GM18499 (cell line): ENCODE measurements around the gene C16orf74.

Experiments
- ATAC-seq: cut with Tn5 transposase; IDR thresholded peaks from one replicate; pipeline ENCODE4 v1.9.1; 2021; ENCODE audit warnings: moderate number of reproducible peaks; ENCODE audit not compliant: insufficient read depth, unreplicated experiment

The C16orf74 gene

DNA sequence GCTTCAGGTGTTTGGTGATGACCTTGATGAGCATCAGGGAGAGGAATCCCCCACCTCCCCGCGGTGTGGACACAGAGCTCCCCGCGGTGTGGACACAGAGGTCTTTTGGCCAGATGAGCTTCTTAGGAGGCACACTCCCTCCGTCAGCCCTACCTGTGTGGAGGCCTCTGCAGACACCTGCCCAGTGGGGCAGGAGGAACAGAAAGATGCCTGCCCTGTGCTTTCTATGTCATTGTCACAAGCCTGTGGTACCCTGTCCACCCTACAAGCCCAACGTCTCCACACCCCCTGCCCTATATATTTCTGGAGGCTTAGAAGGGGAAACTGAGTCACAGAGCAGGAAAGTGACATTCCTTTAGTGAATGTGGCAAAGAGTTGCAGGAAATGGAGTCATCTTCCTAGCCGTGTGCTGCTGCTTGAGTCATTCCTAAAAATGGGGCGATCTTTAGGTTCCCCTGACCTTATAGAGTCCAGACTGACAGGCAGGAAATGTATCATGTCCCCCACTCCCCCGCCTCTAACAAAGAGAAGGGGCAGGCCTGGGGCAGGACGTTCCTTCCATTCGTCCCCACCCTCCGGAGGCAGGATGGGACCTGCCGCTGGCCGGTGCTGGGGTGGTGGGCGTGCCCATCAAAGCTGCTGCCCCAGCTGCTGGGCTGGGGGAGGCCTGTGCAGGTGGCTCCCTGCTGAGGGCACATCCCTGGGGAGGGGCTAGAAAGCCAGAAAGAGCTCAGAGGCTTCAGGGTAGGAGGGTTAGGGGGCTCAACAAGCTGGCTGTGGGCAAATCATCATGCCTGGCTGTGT is 1.0 kb upstream of the C16orf74 start:
- ATAC-seq = no peak

DNA sequence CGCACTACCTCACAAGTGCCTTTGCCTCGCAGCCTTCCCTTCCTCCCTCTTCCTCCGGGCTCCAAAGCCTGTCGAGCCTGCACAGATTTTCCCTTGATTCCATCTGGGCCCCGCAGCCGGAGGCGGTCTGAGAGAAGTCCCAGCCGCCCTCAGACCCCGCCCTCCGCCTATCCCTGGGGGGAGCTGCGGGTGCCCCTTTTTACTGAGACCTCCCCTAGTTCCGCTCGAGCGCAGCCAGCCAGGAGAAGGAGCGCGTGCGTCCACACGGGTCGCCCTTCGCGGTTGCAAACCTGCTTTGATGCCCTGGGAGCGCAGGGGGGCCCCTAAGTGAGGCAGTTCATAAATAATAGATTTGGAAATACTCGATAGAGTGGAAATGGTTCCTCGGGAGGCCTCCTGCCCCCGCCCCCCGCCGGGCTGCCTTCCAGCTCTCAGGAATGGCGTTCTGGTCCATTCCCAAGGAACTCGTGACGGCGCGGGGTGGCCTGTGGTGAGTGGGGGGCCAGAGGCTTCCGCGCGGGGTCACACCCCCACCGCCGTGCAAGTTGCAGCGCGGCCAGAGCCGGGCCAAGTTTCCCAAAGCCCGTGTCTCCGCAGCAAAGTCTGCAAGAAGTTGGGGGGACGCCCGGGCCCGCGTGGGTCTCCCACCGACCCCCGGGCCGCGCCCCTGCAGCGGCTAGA is 610 bp downstream of the C16orf74 start:
- no peak for ATAC-seq

DNA sequence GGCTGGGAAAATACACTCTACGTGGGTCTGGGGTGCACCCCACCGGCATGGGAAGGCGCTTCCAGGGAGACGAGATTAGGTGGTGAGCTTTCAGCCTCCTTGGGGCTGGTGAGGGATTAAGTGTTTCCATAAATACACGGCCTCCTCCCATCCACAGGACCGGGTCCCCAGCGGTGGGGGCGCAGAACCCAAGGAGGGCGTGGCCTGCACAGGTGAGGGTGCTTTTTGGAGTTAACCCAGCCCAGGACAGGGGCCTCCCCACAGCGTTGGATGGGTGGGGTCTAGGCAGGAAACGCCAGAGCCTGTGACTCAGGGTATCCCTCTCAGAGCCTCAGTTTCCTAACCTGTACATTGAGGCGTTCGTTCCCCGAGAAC is 1.1 kb downstream of the C16orf74 start:
- no peak for ATAC-seq

DNA sequence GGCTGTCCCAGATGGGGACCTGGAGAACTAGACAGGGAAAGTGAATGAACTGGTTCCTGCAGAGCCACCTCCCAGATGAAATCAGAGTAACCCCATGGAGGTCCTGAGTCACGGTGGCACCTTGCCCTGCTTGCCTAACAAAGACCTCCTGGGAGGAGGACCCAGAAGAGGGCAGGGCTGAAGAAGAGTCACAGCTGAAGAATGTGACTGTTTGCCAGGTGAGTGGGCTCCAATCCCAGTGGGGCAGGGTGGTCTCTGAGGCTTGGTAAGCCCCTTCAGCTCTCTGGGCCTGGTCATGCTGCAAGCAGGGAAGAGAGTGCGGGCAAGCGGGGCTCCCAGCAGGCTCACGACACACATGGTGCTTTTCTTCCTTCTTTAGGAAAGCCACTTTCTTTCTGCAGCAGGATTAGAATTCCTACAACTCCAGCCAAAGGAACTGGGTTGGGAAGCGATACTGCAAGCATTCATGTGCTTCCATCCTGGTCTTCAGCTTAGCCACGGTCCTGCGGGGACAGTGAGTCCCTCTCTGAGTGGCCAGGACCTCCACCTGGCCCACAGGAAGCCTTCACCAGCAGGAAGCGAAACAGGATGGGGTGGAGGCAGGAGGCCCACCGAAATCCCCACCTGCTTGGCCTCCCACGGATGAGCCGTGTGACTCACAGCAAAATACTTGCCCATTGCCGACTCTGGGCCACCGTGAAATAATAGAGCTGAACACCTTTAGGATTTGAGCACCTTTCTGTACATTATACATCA is 4.3 kb downstream of the C16orf74 start:
- no peak for ATAC-seq

DNA sequence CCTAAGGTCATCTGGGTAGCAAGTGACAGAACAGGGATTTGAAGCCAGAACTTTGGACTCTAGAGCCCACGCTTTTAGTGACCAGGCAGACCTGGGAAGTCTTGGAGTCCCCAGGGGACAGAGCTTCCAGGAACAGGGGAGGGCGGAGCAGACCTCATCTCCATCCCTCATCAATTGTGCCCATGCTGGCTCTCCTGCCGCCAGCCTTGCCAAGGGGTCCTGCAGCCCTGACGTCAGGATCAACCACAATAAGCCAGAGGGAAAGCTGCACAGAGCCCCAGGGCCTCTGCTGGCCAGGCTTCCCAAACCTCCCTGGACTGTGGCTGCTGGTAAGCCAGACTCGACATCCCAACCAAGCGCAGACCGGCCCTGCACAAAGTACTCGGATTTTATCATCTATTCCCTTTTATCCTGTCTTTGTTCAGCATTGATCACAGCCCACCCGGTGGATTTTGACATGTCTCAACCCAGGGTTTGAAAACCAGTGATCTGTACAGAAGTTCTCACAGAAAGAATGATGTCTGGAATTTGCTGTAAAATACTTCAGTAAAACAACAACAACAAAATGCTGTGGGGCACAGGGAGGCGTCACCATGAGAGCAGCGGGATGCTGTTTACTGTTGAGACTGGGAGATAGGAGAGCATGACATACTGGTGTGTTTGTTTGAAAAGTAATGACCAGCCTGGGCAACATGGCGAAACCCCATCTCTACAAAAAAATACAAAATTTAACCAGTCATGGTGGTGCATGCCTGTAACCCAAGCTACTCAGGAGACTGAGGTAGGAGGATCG is 11.8 kb downstream of the C16orf74 start:
- ATAC-seq = no peak

DNA sequence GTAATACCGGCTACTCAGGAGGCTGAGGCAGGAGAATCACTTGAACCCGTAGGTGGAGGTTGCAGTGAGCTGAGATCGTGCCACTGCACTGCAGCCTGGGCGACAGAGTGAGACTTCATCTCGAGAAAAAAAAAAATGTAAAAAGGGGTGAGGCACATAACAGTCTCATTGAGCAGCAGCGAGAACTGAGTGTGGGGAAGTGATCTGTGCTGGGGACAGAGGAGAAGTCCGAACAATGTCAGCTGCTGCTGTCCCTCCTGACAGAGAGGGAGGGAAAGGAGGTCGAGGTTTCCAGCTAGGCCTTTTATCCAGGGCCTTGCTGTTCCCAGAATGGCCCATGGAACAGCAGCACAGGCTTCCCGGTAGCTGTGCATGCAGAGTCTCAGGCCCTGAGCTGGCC is 14.0 kb downstream of the C16orf74 start:
- ATAC-seq = no peak

DNA sequence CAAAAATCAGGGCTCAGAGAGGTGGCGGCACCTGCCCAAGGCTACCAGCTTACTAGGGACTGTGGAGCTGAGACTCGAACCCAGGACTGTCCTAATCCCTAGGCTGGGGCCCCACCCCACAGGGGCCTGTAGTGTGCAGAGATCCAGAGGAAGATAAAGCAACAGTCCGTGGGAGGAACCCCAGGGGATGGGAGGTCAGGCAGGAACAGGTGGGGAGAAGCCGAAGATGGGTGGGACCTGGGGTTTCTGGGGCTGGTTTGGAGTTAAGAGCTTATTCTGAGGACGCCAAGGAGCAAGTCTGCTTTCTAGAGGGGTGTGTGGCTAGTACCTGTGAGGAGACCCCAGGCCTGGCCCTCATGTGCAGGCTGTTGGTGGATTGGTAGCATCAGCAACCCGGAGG is 14.9 kb downstream of the C16orf74 start:
- no peak for ATAC-seq

DNA sequence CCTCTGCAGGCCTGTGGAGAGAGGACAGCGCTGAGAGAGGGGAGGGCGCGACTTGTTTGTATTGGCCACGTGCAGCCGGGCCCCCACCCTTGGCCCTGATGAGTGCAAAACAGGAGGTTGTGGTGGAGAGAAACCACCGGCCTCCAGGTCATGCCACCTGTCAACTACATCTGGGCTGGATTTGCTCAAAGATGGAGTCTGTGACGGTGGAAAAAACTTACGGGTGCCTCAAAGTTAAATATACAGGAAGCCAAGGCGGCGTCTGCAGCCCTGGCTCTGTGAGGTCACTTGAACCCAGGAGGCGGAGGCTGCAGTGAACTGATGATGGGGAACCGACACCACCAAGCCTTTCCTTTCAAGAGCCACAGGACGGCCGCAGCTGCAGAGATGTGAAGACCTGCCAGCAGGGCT is 15.7 kb downstream of the C16orf74 start:
- ATAC-seq = no peak

DNA sequence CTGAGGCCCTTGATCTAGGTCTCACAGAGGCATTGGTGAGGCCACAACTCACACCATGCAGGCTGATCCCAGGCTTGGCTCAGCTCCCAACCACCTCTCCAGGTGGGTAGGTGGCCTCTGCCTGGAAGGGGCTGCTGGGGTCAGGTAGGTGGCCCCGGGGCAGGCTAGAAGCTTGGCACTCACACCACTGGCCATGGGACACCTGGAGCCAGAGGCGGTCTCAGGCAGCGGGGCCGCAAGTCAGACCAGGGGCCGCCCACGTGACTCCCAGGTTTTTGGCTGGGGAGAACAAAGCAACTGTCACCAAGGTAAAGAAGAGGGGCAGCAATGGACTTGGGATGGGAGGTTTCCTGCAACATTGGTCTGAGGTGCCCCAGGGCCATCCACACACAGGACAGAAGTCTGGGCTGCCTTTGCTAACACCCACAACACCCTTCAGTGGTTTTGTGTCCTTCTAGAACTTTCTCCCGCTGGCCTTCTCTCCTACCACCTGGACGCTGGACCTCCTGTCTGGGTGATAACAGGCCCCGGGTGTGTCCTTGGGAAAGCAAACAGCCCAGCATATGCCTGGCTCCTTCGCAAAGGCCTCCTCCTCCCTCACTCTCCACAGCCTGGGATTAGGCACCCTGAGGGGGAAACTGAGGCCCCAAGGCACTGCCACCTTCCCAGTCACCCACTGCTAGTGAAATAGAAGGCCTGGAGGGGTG is 16.4 kb downstream of the C16orf74 start:
- no peak for ATAC-seq

DNA sequence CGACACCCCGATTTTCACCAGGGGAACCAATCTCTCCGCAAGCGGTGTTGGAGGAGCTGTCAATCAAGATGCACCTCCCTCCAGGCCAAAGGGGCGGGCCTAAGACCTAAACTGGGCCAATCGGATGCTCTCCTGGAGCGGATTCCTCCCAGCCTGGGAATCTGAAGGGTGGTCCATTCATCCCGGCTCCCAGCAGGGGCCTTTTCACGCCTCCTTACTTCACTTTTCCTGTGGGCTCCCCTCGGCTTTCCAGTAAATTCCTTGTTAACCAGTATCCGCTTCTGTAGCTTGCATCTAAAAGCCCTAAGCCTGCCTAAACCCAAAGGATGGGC is 17.1 kb downstream of the C16orf74 start:
- ATAC-seq = no peak

DNA sequence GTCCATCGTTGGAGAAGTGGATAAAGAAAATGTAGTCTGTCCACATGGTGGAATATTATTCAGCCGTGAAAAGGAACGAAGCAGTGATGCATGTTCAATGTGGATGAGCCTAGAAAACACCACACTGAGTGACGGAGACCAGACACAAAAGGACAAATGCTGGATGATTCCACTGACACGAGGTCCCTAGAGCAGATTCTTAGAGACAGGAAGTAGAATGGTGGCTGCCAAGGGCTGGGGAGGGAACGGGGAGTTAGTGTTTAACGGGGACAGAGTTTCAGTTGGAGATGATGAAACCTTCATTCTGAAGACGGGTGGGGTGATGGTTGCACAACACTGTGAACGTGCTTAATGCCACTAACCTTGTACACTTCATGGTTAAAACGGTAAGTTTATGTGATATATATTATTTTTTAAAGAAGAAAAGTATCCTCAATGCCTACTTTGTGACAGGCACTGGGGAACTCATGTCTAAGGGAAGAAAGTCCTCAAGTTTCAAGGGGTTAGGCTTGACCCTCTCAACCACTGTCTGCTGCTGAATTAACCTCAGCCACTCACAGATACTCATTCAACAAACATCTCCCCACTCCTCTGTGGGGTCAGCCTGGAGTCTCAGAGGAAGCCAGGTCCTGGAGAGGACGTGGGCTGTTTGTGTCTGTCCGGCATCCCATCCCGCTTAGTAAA is 17.6 kb downstream of the C16orf74 start:
- no peak for ATAC-seq

DNA sequence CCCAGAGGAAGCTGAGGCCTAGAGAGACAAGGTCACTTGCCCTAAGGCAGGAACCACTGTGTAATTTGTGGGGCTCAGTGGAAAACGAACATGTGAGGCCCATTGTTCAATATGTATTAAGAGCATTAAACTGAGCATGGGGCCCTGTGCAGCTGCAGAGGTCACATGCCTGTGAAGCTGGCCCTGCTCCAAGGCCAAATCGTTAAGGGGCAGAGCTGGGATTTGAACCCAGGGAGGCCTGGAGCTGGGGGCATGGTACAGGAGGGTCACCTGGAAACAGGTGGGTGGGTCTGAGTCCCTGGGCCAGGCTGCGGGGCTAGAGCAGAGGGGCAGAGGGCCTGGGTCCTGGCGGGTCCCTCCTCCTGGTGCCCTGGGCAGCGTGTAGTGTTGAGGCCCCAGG is 19.7 kb downstream of the C16orf74 start:
- ATAC-seq = no peak

DNA sequence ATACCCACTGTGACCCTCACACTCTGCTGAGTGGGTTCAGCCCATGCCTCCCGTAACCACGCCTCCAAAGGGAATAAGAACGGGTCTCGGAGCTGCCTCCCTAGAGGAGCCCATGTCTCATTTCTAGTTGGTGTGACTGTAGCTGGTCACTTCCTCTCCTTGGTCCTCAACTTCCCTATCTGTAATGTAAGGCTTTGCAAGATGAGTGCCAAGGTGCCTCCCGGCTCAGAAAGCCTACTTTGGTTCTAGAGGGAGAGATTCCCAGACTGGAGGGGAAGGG is 20.8 kb downstream of the C16orf74 start:
- no peak for ATAC-seq

DNA sequence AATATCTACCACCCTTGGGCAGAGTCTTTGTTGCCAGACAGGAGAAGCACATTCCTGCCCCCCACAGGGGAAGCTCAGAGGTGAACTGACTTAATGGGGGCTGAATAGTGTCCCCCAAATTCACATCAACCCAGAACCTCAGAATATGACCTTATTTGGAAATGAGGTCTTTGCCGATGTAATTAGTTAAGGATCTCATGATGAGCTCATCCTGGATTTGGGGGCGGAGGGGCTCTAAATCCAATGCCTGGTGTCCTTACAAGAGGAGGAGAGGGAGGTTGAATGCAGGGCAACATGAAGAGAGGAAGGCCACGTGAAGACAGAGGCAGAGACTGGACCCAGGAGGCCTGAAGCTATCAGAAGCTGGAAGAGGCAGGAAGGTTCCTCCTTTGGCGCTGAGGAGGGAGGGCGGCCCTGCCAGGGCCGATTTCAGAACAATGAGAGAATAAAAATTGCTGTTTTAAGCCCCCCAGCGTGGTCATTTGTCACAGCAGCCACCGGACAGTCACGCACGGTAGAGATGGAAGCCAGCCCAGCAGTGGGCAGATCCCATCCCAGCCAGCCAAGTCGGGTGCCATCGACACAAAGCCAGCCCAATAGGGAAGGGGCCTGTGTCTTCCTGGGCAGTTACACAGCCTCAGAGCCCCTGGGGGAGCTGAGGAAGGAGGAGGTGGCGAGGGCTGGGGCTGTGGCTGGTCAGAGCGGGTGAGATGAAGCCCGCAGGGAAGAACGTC is 21.3 kb downstream of the C16orf74 start:
- ATAC-seq = no peak

DNA sequence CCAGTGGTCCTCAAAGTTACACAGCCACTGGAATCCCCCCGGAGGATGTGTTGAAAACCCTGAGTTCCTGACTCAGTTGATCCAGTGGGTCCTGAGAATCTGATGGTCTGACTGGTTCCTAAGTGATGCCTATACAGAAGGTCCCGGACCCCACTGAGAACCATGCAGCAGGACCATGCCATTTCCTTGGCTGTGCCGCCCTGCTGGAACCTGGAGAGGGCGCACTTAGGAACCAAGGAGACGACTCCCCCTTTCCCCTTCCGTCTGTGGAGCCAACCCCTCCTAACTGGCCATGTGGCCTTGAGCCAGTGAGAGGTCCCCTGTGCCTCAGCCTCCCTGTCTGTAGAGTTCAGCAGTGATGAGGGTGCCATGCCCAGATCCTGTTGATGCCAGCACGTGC is 22.0 kb downstream of the C16orf74 start:
- no peak for ATAC-seq

DNA sequence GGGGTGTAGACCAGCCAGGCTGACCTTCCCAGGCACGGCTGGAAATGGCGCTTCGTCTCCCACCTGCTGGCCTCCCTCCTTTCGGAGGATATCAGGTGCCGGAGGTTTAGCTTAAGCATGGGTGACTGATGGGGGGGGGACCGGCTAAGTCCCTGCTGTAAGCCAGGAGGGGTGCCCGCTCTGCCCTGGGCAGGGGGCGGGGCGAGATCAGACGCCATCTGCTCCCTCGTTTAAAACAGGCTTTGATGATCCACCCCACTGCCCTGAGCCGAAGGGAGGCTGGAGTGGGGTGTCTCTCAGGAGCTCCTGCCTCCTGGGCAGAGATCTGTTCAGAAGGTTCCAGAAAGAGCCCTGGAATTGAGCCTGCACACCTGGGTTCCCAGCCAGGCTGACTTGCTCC is 26.0 kb downstream of the C16orf74 start:
- ATAC-seq = no peak

DNA sequence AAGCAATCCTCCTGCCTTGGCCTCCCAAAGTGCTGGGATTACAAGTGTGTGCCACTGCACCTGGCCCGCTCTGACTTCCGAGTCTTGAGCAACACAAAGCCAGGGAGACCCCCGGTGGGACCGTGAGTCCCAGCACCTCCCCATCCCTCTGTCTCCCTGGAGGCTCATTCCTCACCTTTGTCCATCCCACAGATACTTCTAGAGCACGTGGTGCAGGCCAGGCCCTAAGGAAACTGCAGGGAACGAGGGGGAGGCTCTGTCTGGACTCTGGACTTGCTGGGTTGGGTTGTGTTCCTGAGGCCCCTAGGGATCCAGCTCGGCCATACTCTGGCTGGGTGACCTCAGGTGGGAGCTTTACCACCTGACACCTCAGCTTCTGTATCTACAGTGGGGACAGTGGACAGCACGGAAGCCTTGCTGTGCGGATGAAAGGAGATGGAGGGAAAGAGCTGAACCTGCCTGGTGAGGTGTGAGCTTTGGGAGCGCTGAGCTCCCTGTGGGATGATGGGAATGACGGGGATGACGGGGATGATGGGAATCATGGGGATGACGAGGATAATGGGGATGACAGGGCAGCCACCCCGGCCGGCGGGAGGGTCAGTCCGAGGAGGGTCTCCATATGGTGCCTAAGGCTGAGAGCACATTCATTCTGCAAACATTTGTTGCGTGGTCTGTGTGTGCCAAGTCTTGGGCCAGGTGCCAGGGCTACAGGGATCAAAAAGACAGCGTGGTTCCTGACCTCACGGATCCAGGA is 26.6 kb downstream of the C16orf74 start:
- no peak for ATAC-seq

DNA sequence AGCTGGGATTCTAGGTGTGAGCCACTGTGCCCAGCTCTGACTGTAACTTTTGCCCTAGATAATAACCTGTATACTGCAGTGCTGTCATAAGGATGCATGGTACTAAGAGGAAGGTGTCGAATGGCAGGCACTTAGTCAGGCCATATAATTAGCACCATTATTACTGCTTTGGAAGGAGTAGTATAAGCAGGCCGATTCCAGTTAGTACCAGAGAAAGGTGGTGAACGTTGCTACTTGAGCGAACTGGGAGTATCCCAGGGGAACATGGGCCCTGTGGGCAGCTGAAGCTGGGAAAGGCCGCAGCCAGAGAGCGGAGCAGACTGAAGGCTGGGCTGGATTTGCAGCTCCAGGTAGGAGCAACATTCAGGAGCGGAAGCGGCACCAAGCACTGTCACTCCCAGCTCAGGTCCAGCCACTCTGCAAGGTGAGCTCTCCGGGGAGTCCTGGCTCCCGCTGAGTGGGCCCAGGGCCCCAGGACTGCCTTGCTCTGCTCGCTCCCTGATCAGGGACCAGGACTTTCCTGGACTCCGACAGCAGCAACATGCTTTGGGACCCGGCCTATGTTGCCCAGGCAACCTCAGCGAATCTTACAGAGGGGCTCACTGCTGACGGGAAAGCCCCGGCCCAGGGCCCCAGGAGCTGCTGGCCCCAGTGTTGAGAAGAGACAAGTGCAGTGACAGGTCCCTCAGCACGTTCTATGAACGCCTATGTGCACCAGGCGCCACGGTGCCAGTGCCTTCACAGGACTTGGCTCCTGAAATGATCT is 28.6 kb downstream of the C16orf74 start:
- ATAC-seq = no peak
